ENCODE measurements around the gene CSRP1. TPM values are rescaled to one million over a fixed set of nuclear protein-coding genes. Genes with fewer than 3 reads are reported as not detected.
"Not testable (repeated sequence)": the region's sequence is repeated elsewhere in the genome, so short reads cannot be mapped to it uniquely, and the experiment has no call there.

The CSRP1 gene
- total RNA-seq, 1 donor from 2014 or later = 16.8 TPM

DNA sequence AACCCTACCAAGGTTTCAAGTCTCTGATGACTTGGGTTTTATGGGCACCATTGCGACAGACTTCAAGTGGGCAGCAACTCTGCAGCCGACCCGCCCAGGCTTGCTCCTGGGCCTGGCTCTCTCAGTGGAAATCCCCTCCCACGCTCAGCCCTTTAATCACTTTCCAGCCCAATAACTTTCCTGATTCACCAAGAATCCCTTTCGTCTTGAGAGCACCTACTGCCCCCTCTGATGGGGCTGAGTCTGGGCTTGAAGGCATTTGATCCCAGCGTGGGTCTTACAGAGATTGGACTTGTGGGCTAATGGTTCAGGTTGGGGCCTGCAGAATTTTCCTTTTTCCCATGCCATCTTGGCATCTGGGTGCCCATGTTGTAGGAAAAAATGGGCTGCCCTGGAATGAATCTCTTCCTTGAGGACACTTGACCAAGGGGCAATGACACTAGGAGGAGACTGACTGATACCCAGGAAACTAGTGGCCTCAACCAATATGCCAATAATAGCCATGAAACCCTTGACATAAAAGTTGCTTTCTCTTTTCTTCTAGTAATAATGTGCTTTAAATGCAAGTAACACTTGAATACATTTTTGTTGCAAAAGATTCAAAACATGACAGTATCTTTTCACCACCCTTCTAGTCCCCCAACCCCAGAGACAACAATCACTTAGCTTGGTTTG, 30.1 kb downstream of the CSRP1 start:
- no peak for DNase-seq

DNA sequence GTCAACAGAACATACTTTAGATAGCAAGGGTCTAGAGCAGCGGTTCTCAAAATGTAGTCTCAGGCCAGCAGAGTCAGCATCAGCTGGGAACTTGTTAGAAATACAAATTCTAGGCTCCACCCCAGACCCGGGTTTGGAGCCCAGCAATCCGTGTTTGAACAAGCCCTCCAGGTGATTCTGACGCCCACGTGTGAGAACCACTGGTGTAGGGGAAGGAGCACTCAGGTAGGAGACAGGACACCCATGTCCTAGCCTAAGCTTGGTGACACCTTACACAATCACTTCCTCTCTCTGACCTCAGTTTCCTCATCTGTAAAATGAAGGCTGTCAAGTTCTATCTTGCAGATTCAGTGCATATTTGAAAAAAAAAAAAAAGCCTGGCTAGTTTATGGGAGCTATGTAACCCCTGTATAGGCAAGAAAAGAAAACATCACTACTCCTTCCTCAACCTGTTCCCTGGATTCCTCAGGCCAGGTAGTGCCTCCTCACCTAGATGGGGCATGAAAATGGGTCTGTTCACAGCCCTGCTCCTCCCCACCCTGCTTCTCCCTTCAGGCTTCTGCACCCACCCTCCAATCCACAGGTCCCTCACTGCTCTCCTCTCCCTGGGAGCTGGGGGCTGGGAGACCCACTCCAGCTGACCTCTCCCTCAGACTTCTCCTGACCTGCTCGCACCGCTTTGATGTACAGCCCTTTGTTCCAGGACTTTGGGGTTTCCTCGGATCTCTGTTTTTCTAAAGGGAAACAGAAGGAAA, 30.8 kb downstream of the CSRP1 start:
- DNase-seq = no peak

DNA sequence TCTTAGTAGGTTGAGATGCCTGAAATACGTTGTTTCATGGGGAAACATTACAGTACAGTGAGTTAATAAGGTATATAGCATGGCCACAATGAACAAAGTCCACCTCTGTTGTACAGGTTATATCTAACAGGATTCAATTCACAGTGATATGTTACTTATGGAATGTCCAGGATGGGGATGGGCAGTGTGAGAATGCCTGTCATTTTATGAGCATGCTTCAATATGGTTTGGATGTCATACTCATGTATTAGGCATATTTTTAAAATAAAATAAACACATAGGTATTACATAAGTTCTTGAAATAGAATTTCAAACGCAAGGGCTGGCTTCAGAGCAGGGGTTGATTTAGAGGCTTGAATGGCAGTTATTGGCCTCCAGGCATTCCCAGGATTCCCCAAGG, 31.8 kb downstream of the CSRP1 start:
- no peak for DNase-seq

DNA sequence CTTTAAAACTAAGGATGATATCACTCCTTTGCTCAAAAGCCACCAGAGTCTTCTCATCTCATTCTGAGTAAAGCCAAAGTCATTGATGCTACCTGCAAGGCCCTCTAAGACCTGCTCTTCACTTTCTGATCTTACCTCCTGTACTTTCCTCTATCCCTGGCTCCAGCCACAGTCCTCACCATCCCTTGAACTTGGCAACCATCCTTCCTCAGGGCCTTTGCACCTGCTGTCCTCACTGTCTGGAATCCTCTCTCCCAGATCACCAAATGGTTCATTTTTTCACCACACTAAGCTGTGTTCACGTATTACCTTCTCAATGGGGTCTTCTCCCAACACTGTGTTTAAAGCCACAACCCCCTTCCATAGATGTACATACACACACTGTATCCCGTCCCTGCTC, 33.6 kb downstream of the CSRP1 start:
- DNase-seq = no peak

DNA sequence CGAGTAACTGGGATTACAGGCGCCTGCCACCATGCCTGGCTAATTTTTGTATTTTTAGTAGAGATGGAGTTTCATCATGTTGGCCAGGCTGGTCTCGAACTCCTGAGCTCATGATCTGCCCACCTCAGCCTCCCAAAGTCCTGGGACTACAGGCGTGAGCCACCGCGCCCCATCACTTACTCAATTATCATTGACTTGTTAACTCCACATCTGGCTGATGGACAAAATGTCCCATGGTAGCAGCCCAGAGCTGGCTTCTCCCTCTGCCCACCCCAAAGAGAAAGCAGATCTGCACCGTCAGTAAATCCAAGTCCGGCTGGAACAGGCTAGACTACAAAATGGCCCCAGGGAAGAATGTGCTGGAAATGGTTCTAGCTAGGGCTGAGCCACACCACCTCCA, 34.6 kb downstream of the CSRP1 start:
- DNase-seq = not testable (repeated sequence)

DNA sequence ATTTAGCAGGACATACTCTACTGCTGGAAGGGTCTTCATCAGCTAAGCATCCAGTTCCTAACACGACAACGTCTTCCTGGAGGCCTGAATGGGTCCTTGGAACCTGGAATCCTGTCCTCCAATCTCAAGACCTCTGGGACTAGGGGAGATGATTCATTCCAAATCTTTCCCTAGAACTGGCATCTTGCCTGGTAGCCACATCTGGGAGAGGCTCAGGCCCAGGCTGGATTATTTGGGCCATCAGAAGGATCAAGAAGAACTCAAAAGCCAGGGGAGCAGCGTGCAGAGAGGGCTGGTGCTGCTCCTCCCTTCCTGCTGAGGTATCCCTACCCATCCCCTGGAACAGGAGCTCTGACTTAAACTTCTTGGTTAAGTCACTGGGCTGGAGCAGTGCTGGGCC, 35.2 kb downstream of the CSRP1 start:
- DNase-seq = no peak

DNA sequence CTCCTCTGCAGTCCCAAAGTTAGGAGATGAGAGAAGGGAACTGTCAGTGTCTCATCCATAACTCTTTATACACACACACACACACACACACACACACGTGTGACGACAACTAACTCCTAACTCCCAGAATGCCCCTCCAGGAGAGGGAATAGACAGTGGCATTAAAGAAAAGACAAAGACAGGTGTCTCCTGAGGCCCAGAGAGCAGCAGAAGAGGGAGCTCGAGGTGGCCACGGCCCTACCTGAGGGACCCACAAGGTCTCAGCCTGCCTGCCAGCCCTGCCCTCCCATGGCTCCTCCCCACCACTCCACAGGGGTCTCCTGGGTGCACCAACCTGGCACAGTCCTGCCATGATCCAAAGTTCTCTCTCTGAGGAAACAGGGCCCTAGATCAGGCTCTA, 36.3 kb downstream of the CSRP1 start:
- DNase-seq = no peak

DNA sequence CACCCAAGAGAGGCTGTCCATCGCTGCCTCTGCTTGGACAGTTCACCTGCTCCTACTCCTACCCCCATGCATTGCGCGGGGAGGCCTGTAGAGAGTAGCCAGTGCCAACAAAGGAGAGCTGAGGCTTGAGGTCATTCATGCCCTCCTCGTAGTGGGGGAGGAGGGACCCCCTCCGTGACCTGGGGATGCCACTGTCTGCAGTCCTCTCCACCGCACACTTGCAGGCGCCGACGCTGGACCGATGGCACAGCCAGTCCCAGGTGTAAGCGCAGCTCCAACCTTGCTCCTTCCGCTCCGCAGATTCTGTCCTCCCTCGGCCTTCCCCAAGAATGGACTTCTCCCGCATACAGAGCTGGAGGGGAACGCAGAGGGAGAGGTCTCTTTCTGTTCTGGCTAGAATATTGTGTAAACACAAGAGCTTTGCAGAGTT, 37.3 kb downstream of the CSRP1 start:
- DNase-seq = no peak

DNA sequence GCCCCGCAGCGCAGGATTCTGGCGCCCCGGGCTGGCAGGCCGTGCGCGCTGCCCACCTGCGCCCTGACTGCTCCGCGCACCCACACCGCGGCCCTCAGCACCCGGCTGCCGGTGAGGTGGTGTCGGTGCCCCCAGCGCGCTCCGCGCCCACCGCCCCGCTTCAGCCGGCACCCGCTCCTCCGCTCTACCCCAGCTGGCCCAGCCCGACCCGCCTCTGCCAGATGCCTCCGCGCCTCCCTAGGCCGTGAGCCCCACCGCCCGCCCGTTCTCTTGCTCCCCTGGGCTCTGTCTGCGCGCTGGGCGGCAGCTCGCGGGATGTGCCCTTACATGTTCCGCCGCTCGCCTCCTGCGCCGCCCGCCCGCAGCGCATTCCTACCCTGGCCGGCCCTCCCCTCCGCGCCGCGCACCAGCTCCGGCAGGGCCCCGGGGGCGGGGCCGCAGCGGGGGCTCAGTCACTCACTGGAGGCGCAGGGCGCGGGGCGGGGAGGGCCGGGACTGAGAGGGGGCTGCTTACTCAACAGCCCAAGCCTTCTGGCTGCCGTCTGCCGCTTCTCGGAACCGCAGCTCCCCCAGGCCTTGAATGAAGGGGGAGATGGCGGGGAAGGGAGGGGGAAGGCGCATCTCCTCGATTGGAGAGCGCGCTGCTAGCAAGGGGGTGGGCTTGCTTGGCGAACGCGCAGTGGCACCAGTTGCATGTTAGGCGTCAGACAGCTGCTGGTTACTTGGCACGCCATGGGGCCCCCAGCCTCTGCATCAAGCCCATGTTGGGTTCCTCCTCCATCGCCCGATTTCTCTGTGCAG, 37.9 kb downstream of the CSRP1 start, which contains the start of gene PHLDA3:
Gene PHLDA3, minus strand, starts transcription at position 345 of the 801 bp plus-strand sequence. CDS start 402 bp downstream, outside the sequence.
- peak; percentile 86 for DNase-seq

DNA sequence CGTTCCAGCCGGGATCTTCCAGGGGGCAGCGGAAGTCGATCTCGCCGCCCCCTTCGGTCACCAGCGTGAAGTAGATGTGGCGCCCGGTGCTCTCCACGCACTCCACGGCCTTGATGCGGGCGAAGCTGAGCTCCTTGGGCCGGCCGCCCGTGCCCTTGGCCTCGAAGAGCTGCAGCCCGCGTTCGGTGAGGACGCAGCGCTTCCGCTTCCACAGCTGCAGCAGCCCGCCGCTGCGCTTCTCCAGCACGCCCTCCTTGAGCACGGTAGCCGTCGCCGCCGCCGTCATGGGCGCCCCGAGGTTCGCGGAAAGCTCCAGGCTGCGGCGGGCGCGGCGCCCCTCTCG, 38.5 kb downstream of the CSRP1 start:
- DNase-seq = no peak

DNA sequence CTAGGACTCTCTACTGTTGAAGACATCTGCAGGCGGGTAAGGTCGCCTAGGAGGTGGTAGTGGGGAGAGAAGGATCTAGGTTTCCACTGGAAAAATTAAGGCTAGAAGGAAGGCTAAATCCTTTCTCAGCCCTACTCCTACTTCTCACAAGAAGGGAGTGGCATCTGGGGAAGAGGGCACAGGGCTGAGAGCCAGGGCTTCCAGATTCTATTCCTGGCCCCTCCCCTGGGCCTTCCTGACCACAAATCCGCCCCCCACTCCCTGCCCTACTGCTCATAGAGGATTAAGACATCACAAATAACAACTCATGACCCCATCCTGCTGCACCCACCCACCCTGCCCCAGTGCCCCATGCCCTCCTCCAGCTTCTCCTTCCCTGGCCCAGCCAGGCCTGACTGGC, 40.4 kb downstream of the CSRP1 start:
- DNase-seq = no peak

DNA sequence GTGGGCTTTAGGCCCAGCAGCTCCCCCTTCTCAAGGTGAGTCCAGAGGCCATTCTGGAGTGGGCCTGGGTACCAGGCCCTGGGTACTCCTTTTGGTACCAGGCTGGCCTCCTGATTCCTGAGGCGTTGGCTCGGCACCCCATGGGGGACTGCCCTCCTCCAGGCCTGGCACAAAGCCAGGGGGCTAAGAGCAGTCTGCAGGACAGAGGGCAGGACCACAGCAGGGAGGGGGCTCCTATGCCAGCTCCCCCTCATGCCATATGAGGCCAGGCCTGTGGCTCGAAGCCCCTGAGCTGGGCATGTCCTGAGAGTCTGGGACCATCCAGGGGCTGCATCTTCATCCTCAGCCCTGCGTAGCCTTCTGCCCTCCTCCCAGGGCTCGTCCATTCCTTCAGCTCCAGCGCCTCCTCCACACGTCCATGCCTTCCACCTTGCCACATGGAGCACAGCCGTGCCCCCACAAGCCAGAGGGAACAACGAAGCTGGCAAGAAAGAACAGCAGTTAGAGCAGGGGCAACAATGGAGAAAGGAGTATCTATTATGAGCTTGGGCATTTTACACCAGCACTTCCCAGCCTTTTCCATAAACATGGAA, 41.1 kb downstream of the CSRP1 start:
- DNase-seq = no peak

DNA sequence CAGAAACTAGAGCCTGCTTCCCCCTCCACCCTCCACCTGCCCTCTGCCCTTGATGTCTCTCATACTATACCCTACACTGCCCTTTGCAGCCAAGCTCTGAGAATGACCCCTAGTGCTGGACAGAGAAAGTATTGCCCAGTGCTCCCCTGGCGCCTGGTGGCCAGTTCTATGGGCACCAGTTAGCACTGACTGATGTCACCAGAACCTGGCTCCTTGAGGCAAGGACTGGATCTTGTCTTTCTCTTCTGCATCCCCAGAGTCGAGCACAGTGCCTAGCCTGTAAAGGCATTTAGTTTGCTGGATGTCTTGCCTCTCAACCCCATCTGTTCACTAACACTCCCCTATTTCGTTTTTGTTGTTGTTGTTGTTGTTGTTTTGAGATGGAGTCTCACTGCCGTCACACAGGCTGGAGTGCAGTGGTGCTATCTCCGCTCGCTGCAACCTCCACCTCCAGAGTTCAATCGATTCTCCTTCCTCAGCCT, 43.8 kb downstream of the CSRP1 start:
- peak; percentile 45 for DNase-seq

DNA sequence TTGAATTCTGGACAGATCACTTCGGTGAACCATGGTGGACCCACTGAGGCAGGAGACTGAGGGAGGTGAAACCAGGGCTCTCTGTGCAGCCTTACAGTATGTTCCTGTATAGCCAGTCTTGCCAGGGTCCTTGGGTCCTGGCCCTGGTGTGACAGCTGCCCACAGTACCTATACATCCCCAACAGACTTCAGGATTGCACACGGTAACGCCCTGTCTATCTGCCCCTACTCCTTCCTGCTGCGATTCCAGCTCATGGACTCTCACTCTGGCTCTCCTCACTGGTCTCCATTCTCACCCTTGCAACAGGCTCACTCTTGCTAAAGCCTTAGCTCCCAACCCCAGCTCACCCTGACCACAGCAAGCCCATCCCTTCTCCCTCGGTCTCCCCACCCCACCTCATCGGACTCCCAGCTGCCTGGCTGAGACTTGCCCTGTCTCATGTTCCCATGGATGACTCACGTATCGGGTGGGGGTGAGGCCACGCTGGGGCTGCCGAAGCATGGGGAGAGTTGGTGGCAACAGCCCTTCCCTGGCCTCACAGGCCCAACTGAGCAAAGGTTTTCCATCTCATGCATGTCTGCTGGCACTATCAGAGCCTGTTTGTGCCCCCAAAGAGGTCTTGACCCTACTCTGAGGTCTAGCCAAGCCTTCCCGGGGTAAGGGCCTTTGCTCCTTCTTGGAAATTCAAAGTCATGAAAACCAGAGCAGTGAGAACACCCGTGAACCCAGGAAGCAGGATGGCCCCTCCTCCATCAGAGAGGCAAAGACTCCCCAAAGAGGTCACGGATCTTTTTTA, 45.1 kb downstream of the CSRP1 start:
- peak; percentile 68 for DNase-seq

DNA sequence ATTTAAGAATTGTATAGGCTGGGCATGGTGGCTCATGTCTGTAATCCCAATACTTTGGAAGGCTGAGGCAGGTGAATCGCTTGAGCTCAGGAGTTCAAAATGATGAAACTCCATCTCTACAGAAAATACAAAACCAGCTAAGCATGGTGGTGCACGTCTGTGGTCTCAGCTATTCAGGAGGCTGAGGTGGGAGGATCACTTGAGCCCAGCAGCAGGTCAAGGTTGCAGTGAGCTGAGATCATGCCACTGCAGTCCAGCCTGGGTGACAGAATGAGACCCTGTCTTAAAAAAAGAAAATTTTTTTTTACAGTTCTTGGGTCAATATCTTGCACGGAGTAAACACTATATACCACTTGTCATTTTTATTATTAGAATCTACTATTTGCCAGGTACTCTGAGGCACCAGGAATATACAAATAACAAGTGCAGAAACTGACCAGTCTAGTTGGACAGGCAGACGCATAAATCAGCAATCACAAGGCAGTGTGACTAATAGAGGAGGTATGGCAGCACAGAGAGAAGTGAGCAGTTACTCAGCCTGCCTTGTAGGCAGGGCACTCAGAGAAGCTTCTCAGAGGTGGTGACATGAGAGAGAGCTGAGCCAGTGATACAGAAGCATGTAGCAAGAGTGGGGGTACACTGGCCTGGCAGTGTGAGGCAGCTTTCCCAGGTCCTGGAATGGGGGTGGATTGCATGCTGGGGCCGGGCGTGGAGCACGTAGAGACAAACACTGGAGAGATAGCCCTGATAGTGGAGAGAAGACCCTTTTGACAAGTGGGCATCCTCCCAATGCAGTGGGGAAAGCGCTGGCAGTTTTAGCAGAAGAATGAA, 45.9 kb downstream of the CSRP1 start:
- no peak for DNase-seq

DNA sequence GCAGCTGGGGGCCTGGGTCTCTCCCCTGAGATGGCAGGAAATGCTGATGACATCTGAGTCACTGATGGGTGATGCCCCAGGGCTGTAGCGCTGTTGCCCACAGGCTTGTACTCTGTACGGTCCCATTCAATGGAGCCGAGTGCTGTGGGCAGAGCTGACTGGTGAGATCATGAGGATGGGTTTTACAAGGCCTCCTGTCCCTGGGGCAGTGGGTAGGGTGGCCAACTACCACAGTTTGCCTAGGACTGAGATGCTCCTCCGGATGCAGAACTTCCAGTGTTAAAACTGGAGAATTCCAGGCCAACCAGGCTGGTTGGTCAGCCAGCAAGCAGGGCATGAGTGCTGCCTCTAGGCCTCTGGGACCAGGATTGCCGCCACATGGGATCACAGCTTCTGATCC, 47.1 kb downstream of the CSRP1 start:
- DNase-seq = no peak

DNA sequence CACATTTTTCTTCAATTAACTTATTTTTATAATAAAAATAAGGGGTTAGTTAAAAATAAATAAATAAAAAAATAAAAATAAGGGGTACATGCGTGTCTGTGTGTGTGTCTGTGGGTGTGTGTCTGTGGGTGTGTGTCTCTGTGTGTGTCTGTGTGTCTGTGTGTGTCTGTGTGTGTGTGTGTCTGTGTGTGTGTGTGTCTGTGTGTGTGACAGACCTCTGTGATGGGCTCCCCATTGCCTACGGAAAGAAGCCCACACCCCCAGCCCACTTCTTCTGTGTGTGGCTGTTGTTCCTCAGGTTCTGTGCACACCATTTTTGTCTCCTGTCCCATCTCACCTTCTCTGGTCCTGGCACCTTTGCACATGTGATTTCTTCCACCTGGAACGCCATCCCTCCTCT, 47.9 kb downstream of the CSRP1 start:
- no peak for DNase-seq

DNA sequence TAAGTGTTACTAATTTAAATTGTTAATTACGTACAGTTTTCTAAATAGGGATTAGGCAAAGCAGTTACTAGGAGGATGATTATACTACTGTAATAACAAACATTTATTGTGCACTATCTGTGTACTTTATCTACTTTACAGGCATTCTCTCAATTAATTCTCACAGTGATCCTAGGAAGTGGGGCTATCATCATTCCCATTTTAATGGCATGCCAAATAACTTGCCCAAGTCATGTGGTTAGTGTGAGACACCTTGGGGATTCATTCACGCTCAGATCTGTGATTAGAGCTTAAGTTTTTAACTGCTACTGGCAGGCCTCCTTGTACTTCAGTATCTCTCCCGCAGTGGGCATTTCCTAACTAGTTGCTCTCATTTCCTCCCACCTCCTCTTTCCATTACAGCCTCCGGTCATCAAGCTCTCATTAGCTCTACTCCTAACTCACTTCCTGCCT, 49.4 kb downstream of the CSRP1 start:
- DNase-seq = no peak

DNA sequence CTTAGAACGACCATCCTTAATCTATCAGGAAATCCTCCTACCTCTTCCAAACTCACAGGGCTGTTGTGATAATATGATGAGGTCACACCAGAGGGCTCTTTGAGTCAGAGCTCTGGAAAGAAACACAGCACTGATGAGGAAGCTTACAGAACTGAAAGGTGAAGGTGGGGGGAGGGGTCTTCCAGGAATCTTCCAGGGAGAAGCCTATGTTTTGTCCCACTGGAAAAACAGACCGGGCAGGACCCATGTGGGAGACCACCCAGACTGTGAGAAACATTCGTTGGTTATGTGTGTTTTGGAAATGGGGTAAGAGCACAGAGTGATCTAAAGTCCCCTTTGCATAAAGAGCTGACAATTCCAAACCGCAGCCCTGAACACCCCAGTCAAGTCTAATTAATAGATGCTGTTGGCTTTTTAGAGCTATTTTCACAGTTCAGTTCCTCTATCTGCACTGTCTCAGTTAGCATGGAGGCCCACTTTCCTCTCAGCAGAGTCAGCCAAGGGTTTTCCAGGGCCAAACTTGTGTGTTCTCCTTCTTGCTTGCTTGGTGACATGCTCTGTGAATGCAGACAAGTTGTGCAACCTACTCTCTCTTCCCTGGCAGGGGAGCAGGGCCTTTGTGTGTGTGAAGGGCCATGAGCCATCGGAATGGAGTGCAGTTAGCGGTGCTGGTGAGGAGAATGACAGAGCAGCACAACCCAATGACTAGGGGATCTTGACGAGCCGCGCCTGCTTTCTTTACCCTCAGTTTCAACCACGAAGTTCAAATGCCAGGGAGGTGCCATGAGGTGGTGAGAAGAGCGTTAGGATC, 50.2 kb downstream of the CSRP1 start:
- no peak for DNase-seq

DNA sequence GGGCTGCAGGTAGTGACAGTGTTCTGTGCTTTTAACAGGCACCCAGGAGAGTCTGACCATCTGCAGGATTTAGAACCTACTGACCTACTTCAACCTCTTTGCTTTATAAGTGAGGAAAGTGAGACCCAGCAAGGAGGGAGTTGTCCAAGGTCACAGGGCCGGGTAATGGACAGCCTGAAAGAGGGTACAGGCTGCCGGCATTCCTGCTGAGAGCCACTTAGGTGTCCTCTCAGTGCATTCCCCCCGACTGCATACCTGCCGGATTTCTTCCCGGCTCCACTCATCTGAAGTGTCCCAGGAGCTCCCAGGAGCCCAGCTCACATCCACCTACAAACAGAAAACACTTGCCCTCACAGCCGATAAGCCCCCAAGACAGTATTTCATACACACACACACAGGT, 51.8 kb downstream of the CSRP1 start:
- DNase-seq = no peak

All from occipital lobe (tissue), 2 donors.